Neural cell (in vitro differentiated cells): ENCODE measurements around the gene ZNF687. TPM values are rescaled to one million over a fixed set of nuclear protein-coding genes. Genes with fewer than 3 reads are reported as not detected.
A peak's percentile ranks its signal among the peaks of the same experiment; 100 is the strongest.

Experiments used
- H2AFZ ChIP-seq: fragments of 200-600, 300-800 bp; sonication (generic), shearing (Covaris generic); 2 replicates; pipeline ENCODE4 v1.6.0; 2014; ENCODE audit warnings: low read depth, mild to moderate bottlenecking, antibody characterized with exemption, low read length, moderate library complexity
- H3F3A ChIP-seq: fragments of 200-600 bp; shearing (Covaris generic); 2 replicates; pipeline ENCODE4 v1.6.1; 2016; ENCODE audit warnings: mild to moderate bottlenecking, moderate library complexity, mixed read lengths, antibody characterized with exemption, low read length; ENCODE audit not compliant: insufficient read depth, poor library complexity, severe bottlenecking
- H3K27ac ChIP-seq: fragments of 200-600, 300-800 bp; sonication (generic), shearing (Covaris generic); 2 replicates; pipeline ENCODE4 v1.5.1; 2014; ENCODE audit warnings: mild to moderate bottlenecking, low read length, moderate library complexity
- H3K27me3 ChIP-seq: fragments of 300-800, 200-600 bp; sonication (generic), shearing (Covaris generic); 2 replicates; pipeline ENCODE4 v1.6.0; 2014; ENCODE audit warnings: mild to moderate bottlenecking, low read depth, low read length, moderate library complexity; ENCODE audit not compliant: insufficient read depth
- H3K36me3 ChIP-seq: fragments of 300-800, 200-600 bp; sonication (generic), shearing (Covaris generic); 2 replicates; pipeline ENCODE4 v1.5.1; 2014; ENCODE audit warnings: mild to moderate bottlenecking, antibody characterized with exemption, low read length, moderate library complexity; ENCODE audit not compliant: insufficient read depth
- H3K4me2 ChIP-seq: fragments of 300-800, 200-600 bp; sonication (generic), shearing (Covaris generic); 2 replicates; pipeline ENCODE4 v1.6.0; 2014; ENCODE audit warnings: mild to moderate bottlenecking, low read length
- H3K4me3 ChIP-seq: fragments of 300-800, 200-600 bp; sonication (generic), shearing (Covaris generic); 2 replicates; pipeline ENCODE4 v1.5.1; 2014; ENCODE audit warnings: mild to moderate bottlenecking, low read length, moderate library complexity
- H3K79me2 ChIP-seq: fragments of 200-600 bp; shearing (Covaris generic); replicated peaks from 2 replicates; pipeline ENCODE4 v1.6.0; 2014; ENCODE audit warnings: mild to moderate bottlenecking, low read length, moderate library complexity; ENCODE audit not compliant: insufficient read depth
- H3K9ac ChIP-seq: fragments of 300-800, 200-600 bp; sonication (generic), shearing (Covaris generic); 2 replicates; pipeline ENCODE4 v1.6.1; 2016; ENCODE audit warnings: mild to moderate bottlenecking, low read length, mixed read lengths
- H3K9me2 ChIP-seq: fragments of 200-600 bp; shearing (Covaris generic); 2 replicates; pipeline ENCODE4 v1.6.1; 2016; ENCODE audit warnings: mild to moderate bottlenecking, low read length, mixed read lengths; ENCODE audit not compliant: insufficient read depth
- H3K9me3 ChIP-seq: fragments of 200-600, 300-800 bp; sonication (generic), shearing (Covaris generic); 2 replicates; pipeline ENCODE4 v1.6.1; 2016; ENCODE audit warnings: mild to moderate bottlenecking, mixed run types, low read length, moderate library complexity, mixed read lengths
- H4K20me1 ChIP-seq: fragments of 200-600 bp; shearing (Covaris generic); 2 replicates; pipeline ENCODE4 v1.6.1; 2016; ENCODE audit warnings: mild to moderate bottlenecking, mixed run types; ENCODE audit not compliant: insufficient read depth
- CTCF ChIP-seq: fragments of 450-650 bp; IDR thresholded peaks from 2 replicates; pipeline ENCODE4 v1.5.1; 2014; ENCODE audit warnings: antibody characterized with exemption, mild to moderate bottlenecking, moderate library complexity; ENCODE audit not compliant: poor library complexity, severe bottlenecking
- EP300 ChIP-seq: fragments of 450-650 bp; conservative IDR thresholded peaks from 2 replicates; pipeline ENCODE4 v1.6.1; 2014; ENCODE audit warnings: antibody characterized with exemption, mild to moderate bottlenecking, moderate library complexity; ENCODE audit not compliant: poor library complexity, severe bottlenecking
- EZH2 ChIP-seq: fragments of 200-600, 300-800 bp; shearing (Covaris generic), sonication (generic); IDR thresholded peaks from 2 replicates; pipeline ENCODE4 v1.6.1; 2014; ENCODE audit warnings: antibody characterized with exemption, low read length, borderline replicate concordance, mild to moderate bottlenecking; ENCODE audit not compliant: insufficient read depth, poor library complexity, severe bottlenecking
- MXI1 ChIP-seq: fragments of 450-650 bp; conservative IDR thresholded peaks from 2 replicates; pipeline ENCODE4 v1.6.1; 2014; ENCODE audit warnings: antibody characterized with exemption, mild to moderate bottlenecking; ENCODE audit not compliant: poor library complexity, severe bottlenecking
- POLR2AphosphoS5 ChIP-seq: IDR thresholded peaks from 2 replicates; pipeline ENCODE4 v1.6.1; 2012
- RAD21 ChIP-seq: fragments of 450-650 bp; conservative IDR thresholded peaks from 2 replicates; pipeline ENCODE4 v1.6.1; 2014; ENCODE audit warnings: antibody characterized with exemption, mild to moderate bottlenecking, moderate library complexity
- REST ChIP-seq: IDR thresholded peaks from 2 replicates; pipeline ENCODE4 v1.6.1; 2012; ENCODE audit warnings: borderline replicate concordance
- SMC3 ChIP-seq: fragments of 450-650 bp; conservative IDR thresholded peaks from 2 replicates; pipeline ENCODE4 v1.6.1; 2014; ENCODE audit warnings: antibody characterized with exemption, mild to moderate bottlenecking, moderate library complexity; ENCODE audit not compliant: poor library complexity
- TAF1 ChIP-seq: IDR thresholded peaks from 2 replicates; pipeline ENCODE4 v1.6.1; 2012; ENCODE audit warnings: low read depth
- polyA minus RNA-seq: library from RNA; depleted of rRNA, polyadenylated mRNA; stranded (reverse); fragments of >200 nt; gene quantifications from 2 replicates; pipeline ENCODE4 v1.2.3, GENCODE V29; 2014
- polyA plus RNA-seq: library from polyadenylated mRNA; depleted of rRNA; stranded (reverse); fragments of >200 nt; gene quantifications from 2 replicates; pipeline ENCODE4 v1.2.3, GENCODE V29; 2014

The ZNF687 gene
- polyA plus RNA-seq: 6.2 and 6.9 TPM in 2 replicates
- 18.5 and 19.2 TPM in 2 replicates for polyA minus RNA-seq

- no peaks in the 10 kb centered on the region for H3K27me3 ChIP-seq
- H3K9ac ChIP-seq: peak within 1 kb of the TSS; percentile 90
- H3K27ac ChIP-seq: peak within 1 kb of the TSS; percentile 95
- no peaks in the 10 kb centered on the region for H3F3A ChIP-seq
- H3K4me3 ChIP-seq: peak within 1 kb of the TSS; percentile 83
- H3K4me2 ChIP-seq: peak within 1 kb of the TSS; percentile 78
- no peaks in the 10 kb centered on the region for H3K9me2 ChIP-seq
- no peaks in the 10 kb centered on the region for H3K9me3 ChIP-seq
- H2AFZ ChIP-seq: peak within 1 kb of the TSS; percentile 99
- H3K36me3 ChIP-seq: no peaks in the 10 kb centered on the region
- peaks cover 13% of the 10 kb centered on the region for H3K79me2 ChIP-seq
- TF ChIP-seq CTCF (peak; percentile 45), TAF1 (no peak), POLR2AphosphoS5 (peak; percentile 70), EZH2 (no peak), SMC3 (no peak)
- no peaks in the 10 kb centered on the region for H4K20me1 ChIP-seq
Measured at GRCh38 chr1:151281969-151282882, at the start of gene ZNF687. Gene ZNF687, plus strand, starts transcription at chr1:151282299. Its CDS starts 3,993 bp downstream, at chr1:151286292.

GRCh38 chr1:151235235-151235634 is 46.9 kb upstream of the ZNF687 start:
- Histone ChIP-seq H3K4me3 (no peak overlapping the region), H3K9me2 (no peaks in the 10 kb centered on the region), H3K36me3 (no peaks in the 10 kb centered on the region), H3F3A (no peaks in the 10 kb centered on the region), H2AFZ (no peak overlapping the region), H3K79me2 (no peaks in the 10 kb centered on the region), H3K27me3 (no peaks in the 10 kb centered on the region), H3K9ac (no peak overlapping the region), H3K27ac (no peak overlapping the region), H4K20me1 (no peaks in the 10 kb centered on the region), H3K4me2 (no peak overlapping the region), H3K9me3 (no peaks in the 10 kb centered on the region)
- no peak for TF ChIP-seq SMC3
- no peak for TF ChIP-seq EZH2
- TF ChIP-seq CTCF: no peak
- TF ChIP-seq REST: no peak
- no peak for TF ChIP-seq TAF1
- no peak for TF ChIP-seq EP300
- no peak for TF ChIP-seq RAD21
- TF ChIP-seq MXI1: no peak
